ENCODE results near the gene S100A10.

DNA sequence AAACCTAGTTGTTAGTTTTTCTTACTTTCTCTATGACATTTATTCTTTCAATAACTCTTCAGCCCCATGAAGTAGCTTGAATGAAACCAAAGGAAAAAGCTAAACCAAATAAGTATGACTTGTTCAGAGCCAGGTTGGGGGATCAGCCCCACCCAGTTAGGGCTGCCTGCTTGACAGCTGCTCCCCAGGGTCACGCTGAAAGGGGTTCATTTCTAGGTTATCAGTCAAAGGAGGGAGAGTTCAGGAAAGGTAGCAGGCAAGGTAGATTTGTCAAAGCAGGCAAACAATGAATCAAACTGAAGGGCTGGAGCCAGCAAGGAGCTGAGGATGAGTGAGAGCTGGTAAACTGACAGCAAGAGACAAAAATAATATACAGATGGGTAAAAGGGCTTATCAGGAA is 46.2 kb upstream of the S100A10 start:
- TF ChIP-seq CTCF (IDR thresholded peaks at IDR 0.05) = no peak
- TF ChIP-seq POLR2A (IDR thresholded peaks at IDR 0.05) = no peak

Measured in lower leg skin (tissue), 3 donors.